Large intestine (tissue), 3 donors: ENCODE results near the gene SAMD5. TPM values are rescaled to one million over a fixed set of nuclear protein-coding genes. Genes with fewer than 3 reads are reported as not detected.
A peak's percentile ranks its signal among the peaks of the same experiment; 100 is the strongest.

Experiments used
- DNase-seq, 2 donors: peaks; one replicate each; pipeline versions ENCODE4 v3.0.0 to v3.0.0-alpha.2; 2013
- H3K27ac ChIP-seq: one replicate; pipeline ENCODE4 v1.5.1; 2013; ENCODE audit warnings: low read length
- H3K27me3 ChIP-seq: 2 replicates; pipeline ENCODE4 v1.6.1; 2013; ENCODE audit warnings: low read length; ENCODE audit not compliant: control insufficient read depth, insufficient read depth
- H3K36me3 ChIP-seq: 2 replicates; pipeline ENCODE4 v1.6.1; 2013; ENCODE audit warnings: low read length; ENCODE audit not compliant: control insufficient read depth, insufficient read depth
- H3K4me1 ChIP-seq: one replicate; pipeline ENCODE4 v1.6.1; 2013; ENCODE audit warnings: low read length; ENCODE audit not compliant: control insufficient read depth, insufficient read depth
- H3K4me3 ChIP-seq: one replicate; pipeline ENCODE4 v1.5.1; 2013; ENCODE audit warnings: low read length
- H3K9me3 ChIP-seq: one replicate; pipeline ENCODE4 v1.6.1; 2013; ENCODE audit warnings: mild to moderate bottlenecking, low read depth, low read length, moderate library complexity; ENCODE audit not compliant: control insufficient read depth
- WGBS: methylation state at CpG from one replicate; pipeline ENCODE4 v1.1.5; 2013; ENCODE audit warnings: low lambda C conversion rate; ENCODE audit not compliant: insufficient coverage; 5-methylcytosine and 5-hydroxymethylcytosine counted together
- polyA plus RNA-seq: library from polyadenylated mRNA; unstranded; fragments of 120-200 nt; gene quantifications from one replicate; pipeline ENCODE4 v1.2.1, GENCODE V29; 2013

SAMD5 gene
- polyA plus RNA-seq, 1 donor = 32.8 TPM

GRCh38 chr6:147546501-147547368 lies 38.2 kb downstream of the SAMD5 start:
- Histone ChIP-seq H3K27me3 (no peaks in the 10 kb centered on the region), H3K4me1 (no peaks in the 10 kb centered on the region), H3K36me3 (peaks cover 10% of the 10 kb centered on the region), H3K9me3 (peaks cover 7% of the 10 kb centered on the region), H3K4me3 (no peak overlapping the region), H3K27ac (no peak overlapping the region)
- WGBS = no CpG with 5 or more reads among the region's 6 CpGs
- DNase-seq = no peak

GRCh38 chr6:147547369-147547902 lies 38.9 kb downstream of the SAMD5 start:
- H3K9me3 ChIP-seq = peaks cover under 1% of the 10 kb centered on the region
- 80% methylated on average over 2 of the region's 10 CpGs for WGBS
- H3K4me3 ChIP-seq = no peak overlapping the region
- DNase-seq = no peak
- no peaks in the 10 kb centered on the region for H3K4me1 ChIP-seq
- H3K36me3 ChIP-seq = peaks cover 5% of the 10 kb centered on the region
- no peaks in the 10 kb centered on the region for H3K27me3 ChIP-seq
- no peak overlapping the region for H3K27ac ChIP-seq

DNA sequence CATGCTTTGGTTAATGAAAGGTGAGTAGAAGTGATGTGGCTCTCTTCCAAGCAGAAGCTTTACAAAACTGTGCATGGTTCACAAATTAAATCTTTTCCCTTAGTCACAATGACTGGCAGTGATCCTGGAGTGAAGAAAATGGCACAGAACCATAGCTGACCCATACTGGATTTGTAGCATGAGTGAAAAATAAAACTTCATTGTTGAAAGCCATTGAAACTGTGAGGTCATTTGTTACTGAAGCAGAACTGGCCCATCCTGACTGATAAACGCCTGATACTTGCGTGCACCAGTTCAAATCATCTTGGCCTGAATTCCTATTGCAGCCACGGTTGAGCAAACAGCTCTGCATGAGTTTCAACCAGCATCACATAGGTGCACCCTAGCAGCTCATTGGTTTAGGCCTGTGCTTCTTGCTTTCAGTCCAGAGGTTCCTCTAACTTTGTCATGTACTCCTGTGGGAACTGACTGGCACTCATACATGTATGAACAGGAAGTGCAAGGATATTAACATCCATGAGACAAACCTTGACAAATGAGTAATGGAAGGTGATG lies 40.5 kb downstream of the SAMD5 start:
- DNase-seq = no peak
- Histone ChIP-seq H3K27me3 (no peaks in the 10 kb centered on the region), H3K4me3 (no peak overlapping the region), H3K36me3 (peaks cover 5% of the 10 kb centered on the region), H3K4me1 (no peaks in the 10 kb centered on the region), H3K9me3 (no peaks in the 10 kb centered on the region), H3K27ac (no peak overlapping the region)
- WGBS = no CpG with 5 or more reads among the region's 3 CpGs

- no peak for DNase-seq
- Histone ChIP-seq H3K27me3 (no peaks in the 10 kb centered on the region), H3K9me3 (no peaks in the 10 kb centered on the region), H3K27ac (no peak overlapping the region), H3K4me3 (no peak overlapping the region), H3K4me1 (no peaks in the 10 kb centered on the region), H3K36me3 (peaks cover 5% of the 10 kb centered on the region)
- WGBS = 82% methylated on average over 2 of the region's 4 CpGs
Observed at GRCh38 chr6:147549531-147549930, 41.0 kb downstream of the SAMD5 start.

DNA sequence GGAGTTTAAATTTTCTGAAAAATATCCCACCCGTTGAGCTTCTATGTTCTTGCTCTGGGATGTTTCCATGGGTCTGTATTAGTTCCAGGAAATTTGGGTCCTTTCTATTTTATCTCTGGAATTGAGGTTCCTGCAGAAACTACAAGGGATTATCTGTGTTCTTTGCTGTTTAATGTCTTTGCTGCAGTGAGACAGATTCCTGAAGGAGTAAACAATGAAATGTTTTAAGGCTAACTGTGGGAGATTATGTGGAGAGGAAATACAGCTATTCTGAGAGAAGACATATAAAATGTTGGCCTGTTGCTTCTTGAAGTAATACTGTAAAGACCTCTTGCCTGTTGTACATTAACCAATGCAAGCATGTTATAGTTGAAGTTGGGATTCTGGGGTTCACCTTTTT lies 43.5 kb downstream of the SAMD5 start:
- Histone ChIP-seq H3K9me3 (no peaks in the 10 kb centered on the region), H3K4me3 (no peak overlapping the region), H3K27ac (no peak overlapping the region), H3K36me3 (peaks cover 5% of the 10 kb centered on the region), H3K4me1 (no peaks in the 10 kb centered on the region), H3K27me3 (no peaks in the 10 kb centered on the region)
- WGBS = 83% methylated on average over 1 of the region's 1 CpG
- DNase-seq = no peak

DNA sequence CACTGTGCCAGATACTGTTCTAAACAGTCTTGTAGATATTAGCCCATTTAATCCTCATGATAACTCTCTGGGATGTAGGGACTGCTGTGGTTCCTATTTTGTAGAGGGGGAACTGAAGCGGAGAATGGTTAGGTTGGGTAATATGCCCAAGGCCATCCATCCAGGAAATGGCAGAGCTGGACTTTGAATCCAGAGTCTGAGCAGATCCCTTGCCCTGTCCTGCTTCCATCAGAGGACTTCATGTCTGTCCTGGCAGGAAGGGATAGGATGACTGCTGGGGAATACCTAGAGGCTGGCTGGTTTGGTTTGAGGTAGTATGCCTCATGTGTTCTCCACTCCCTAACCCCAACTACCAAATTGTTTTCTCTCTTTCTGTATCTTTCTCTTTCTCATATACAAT lies 44.6 kb downstream of the SAMD5 start:
- peaks cover 6% of the 10 kb centered on the region for H3K4me1 ChIP-seq
- peak in 1 of 2 donors; percentile 25 for DNase-seq
- H3K36me3 ChIP-seq = peaks cover 5% of the 10 kb centered on the region
- H3K4me3 ChIP-seq = no peak overlapping the region
- no CpG with 5 or more reads among the region's 1 CpG for WGBS
- no peaks in the 10 kb centered on the region for H3K27me3 ChIP-seq
- no peak overlapping the region for H3K27ac ChIP-seq
- H3K9me3 ChIP-seq = peaks cover 2% of the 10 kb centered on the region

GRCh38 chr6:147554281-147554680 lies 45.8 kb downstream of the SAMD5 start:
- Histone ChIP-seq H3K9me3 (peaks cover 2% of the 10 kb centered on the region), H3K36me3 (peaks cover 2% of the 10 kb centered on the region), H3K27me3 (no peaks in the 10 kb centered on the region), H3K27ac (no peak overlapping the region), H3K4me1 (peaks cover 13% of the 10 kb centered on the region), H3K4me3 (no peak overlapping the region)
- no CpG with 5 or more reads among the region's 4 CpGs for WGBS
- no peak for DNase-seq

- no peaks in the 10 kb centered on the region for H3K36me3 ChIP-seq
- 20% methylated on average over 1 of the region's 7 CpGs for WGBS
- peak overlapping the region; percentile 66 for H3K27ac ChIP-seq
- H3K4me3 ChIP-seq = peak overlapping the region; percentile 25
- H3K9me3 ChIP-seq = peaks cover 2% of the 10 kb centered on the region
- no peaks in the 10 kb centered on the region for H3K27me3 ChIP-seq
- DNase-seq = peak; percentile 52 to 84
- H3K4me1 ChIP-seq = peaks cover 24% of the 10 kb centered on the region
Observed at GRCh38 chr6:147559006-147559405, 50.5 kb downstream of the SAMD5 start.

GRCh38 chr6:147560670-147561069 lies 52.2 kb downstream of the SAMD5 start:
- Histone ChIP-seq H3K4me3 (no peak overlapping the region), H3K27ac (no peak overlapping the region), H3K36me3 (peaks cover 2% of the 10 kb centered on the region), H3K27me3 (no peaks in the 10 kb centered on the region), H3K9me3 (peaks cover 2% of the 10 kb centered on the region), H3K4me1 (peaks cover 24% of the 10 kb centered on the region)
- no peak for DNase-seq

- H3K27ac ChIP-seq = no peak overlapping the region
- DNase-seq = peak in 1 of 2 donors; percentile 7
- WGBS = 100% methylated on average over 1 of the region's 6 CpGs
Observed at GRCh38 chr6:147561726-147562125, 53.2 kb downstream of the SAMD5 start.

More at GRCh38 chr6:147561726-147562125, 53.2 kb downstream of the SAMD5 start:
- Histone ChIP-seq H3K27me3 (no peaks in the 10 kb centered on the region), H3K36me3 (peaks cover 3% of the 10 kb centered on the region), H3K9me3 (peaks cover 2% of the 10 kb centered on the region), H3K4me1 (peaks cover 24% of the 10 kb centered on the region), H3K4me3 (no peak overlapping the region)
